ENCODE measurements around the gene AGBL1.

Gene AGBL1

GRCh38 chr15:86608461-86609205 is 529.0 kb downstream of the AGBL1 start:
- DNase-seq: no peak

GRCh38 chr15:86609275-86609674 is 529.6 kb downstream of the AGBL1 start:
- DNase-seq: no peak

- no peak for DNase-seq
Measured at GRCh38 chr15:86610038-86610437, 530.4 kb downstream of the AGBL1 start.

- DNase-seq: no peak
Measured at GRCh38 chr15:86611417-86612040, 531.9 kb downstream of the AGBL1 start.

DNA sequence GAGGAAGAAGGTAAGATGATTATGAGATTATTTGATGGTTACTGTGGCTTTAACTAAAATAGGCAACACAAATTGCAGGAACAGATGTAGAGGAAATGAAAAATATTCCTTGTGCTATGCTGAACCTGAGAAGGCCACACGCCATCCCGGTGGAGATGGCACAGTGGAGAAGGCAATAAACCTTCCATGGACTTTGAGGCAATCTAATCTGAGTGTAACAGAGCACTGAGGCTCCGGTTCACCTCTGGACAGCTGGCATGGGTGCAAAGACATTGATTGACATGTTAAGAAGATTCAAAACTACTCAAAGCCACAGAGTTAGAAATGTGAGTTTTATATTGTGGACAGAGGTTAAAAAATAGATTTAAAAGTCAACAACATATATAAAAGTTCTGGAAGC is 535.7 kb downstream of the AGBL1 start:
- DNase-seq: no peak

DNA sequence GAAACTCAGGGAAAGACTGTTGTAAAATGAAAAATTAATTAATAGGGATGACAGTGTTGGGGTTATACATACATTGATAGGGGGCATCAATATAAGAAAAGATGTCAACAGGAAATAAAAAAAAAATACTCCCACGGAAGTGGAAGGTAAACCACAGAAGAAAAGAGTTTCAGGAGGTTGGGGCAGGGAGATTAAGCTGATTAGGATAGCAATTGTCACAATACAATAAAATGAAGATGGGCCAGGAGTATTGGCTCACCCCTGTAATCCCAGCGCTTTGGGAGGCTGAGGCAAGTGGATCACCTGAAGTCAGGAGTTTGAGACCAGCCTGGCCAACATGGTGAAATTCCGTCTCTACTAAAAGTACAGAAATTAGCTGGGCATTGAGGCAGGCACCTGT is 536.1 kb downstream of the AGBL1 start:
- no peak for DNase-seq

GRCh38 chr15:86616771-86617170 is 537.1 kb downstream of the AGBL1 start:
- DNase-seq: no peak

- DNase-seq: no peak
Measured at GRCh38 chr15:86620157-86620556, 540.5 kb downstream of the AGBL1 start.

DNA sequence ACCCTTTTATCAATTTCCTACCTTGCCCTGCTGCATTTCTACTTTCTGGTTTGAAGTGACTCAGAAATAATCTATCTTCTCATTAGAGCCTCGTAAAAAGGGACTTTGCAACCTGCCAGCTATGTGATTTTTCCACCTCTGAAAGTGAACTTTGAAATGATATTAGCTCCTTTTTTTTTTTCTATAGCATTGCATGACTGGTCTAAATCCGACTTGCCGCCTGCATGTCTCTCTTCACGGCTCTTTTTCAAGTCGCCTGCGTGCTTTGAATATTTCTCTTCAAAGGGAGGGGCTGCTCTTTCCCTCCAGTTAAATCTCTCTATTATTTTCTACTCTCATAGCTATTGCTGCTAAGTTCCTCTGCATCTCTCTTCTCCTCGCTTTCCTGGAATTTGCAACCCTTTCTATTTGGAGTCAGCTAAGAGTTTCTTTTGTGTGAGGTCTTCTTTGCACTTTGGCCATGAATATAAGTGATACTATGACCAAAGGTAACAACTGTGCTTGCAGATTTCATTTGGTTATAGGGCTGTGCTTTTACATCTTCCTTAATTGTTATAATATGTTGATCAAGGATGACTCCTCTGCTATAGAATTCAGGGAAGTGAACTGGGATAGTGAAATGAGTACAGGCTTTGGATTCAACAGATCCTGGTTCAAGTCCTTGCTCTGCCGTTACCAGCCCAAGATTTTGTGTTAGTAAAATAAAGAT is 541.1 kb downstream of the AGBL1 start:
- DNase-seq: no peak

DNA sequence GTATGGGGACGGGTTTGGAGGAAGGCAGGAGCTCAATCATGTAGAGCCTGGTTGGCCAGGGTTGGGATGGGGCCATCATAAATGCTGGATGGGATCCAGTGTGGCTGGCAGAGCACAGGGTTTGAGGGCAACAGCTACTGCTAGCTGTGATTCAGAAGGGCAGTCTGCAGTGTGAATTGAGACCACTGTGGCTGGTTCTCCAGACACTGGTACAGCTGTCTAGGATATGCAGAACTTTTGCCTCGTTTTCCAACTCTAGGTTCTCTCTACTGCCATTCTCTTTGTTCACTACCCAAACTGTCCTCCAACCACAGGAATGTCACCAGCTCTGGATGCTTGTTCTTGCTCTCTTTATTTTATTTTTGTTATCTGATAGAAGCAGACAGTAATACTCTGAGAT is 543.6 kb downstream of the AGBL1 start:
- DNase-seq: no peak

- DNase-seq: peak; percentile 74 to 80
Measured at GRCh38 chr15:86624261-86625036, 544.8 kb downstream of the AGBL1 start.

DNA sequence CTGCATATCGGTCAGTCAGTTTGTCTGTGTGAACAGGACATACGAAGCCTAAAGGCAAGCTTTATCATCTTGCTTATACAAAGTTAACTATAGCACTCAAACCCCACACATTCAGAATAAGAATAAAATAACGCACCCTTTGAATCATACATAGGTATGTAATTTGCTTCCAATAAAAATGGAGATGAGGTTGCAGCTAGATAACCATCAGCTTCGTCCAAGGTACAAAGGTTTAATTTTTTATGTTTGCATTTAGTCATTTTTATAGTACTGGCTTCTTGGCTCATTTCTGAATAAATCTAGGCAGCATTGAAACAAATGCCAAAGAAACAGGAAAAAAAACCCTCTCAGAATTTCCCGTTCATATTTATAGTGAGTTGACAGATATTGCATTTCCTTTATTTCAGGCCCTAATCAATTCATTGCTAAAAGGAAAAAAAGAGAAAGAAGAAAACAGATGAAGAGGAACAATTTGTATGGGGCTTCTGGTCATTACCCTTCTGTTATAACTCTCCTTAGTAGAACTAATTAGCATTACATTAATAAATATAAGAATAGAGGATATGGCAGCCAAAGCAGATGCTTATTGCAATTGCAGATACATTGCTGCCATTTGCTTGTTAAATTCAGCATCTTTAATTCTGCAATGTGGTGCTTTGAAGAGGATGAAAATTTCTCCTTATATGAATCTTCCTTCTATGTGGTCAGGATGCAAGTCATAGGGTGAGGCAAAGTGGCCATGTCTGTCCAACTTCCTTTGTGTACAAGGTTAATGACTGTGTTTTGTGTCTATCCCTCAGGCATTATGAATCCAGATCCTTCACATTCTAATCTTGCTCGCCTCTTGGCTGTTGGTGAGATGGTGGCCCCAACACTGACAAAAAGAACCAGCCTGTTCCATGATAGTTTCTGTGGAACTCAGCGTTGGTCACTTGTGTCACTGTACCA is 550.0 kb downstream of the AGBL1 start:
- no peak for DNase-seq

GRCh38 chr15:86630946-86631345 is 551.3 kb downstream of the AGBL1 start:
- DNase-seq: no peak

- no peak for DNase-seq
Measured at GRCh38 chr15:86634146-86634545, 554.5 kb downstream of the AGBL1 start.

DNA sequence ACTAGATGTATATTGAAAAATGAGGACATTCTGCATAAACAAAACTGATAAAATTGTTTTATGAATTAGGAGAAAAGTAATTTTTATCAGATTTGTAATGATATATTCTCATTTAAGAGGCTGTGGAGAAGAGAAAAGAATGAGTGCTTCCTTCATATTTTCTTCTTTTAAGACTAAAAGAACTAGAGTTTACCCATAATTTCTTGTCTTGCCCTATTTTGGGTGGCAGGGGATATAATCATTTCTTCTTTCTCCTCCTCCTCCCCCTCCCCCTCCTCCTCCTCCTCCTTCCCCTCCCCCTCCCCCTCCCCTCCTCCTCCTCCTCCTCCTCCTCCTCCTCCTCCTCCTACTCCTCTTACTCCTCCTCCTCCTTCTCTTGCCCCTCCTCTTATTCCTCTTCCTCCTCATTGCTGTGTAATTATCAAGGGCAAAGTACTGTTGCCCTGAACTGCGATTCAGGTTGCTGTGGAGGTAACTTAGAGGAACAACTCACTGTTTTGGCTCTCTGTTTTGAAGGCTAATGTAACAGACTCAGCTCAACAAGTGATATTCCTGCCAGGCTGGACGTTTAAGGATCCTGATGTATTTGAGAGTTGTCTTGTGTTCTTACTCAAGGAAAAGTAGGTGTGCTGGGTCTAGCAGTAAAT is 555.4 kb downstream of the AGBL1 start:
- DNase-seq: no peak

DNA sequence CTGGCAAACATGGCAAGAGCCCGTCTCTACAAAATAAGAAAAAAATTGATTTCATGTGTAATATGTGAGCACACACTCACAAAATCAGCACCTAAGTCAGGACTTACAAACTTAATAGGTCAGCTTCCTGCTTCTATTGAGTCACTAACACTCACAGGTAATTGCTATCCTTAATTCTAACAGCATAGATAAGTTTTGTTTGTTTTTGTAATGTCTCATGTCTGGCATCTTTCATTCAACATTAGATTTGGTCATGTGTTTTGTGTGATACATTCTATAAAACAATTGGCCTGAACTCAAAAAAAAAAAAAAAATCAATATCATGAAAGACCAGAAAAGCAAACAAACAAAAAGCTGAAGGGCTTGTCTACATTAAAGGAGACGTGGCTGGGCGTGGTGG is 564.7 kb downstream of the AGBL1 start:
- no peak for DNase-seq

GRCh38 chr15:86645925-86646500 is 566.3 kb downstream of the AGBL1 start:
- no peak for DNase-seq

DNA sequence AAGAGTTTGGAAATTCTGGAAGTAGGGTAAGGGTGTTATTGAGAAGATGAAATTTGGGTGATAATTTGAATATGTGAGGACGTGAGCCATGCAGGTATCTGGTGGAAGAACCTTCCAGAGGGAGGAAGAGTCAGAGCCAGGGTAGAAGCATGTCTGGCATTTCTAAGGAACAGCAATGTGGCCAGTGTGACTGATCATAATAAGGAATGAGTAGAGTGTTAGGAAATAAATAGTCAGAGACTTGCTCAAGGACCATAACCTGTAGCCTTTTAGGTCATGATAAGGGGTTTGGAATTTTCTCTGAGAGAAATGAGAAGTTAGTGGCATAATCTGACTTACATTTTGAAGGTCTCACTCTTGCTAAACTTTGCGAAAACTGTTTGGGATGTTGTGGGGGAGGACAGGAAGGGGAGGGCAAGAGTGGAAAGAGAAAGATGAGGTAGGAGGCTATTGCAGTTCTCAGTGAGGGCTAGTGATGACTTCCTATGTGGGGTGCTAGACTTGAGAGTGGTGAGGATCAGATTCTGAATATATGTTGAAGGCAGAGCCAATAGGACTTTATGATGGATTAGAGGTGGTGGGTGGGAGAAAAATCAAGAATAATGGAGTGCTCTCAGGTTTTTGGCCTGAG is 568.3 kb downstream of the AGBL1 start:
- DNase-seq: no peak

GRCh38 chr15:86649277-86649676 is 569.6 kb downstream of the AGBL1 start:
- no peak for DNase-seq

DNA sequence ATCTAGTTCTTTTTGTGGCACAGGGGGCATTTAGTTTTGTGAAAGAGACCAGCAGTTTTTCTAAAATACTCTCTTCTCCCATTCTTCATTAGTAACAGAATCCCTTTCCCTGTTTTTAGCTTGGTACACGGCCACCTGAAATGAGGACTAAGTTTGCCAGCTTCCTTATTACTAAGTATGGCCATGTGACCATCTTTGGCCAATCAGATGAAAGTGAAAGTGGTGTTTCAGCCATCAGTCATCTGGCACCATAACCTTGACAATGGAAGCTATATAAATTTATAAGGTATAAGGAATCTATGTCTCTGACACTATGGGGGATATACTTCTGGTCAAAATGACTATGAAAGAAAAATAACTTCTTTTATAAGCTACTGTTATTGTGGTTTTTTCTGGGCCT is 570.4 kb downstream of the AGBL1 start:
- no peak for DNase-seq
